Measurements from ENCODE around the gene TSPY10.
"Not testable (repeated sequence)": the region's sequence is repeated elsewhere in the genome, so short reads cannot be mapped to it uniquely, and the experiment has no call there.

- TF ChIP-seq CTCF (IDR thresholded peaks at IDR 0.05); ZFX (IDR thresholded peaks at IDR 0.05; ENCODE audit: borderline replicate concordance): not testable (repeated sequence)
Measured at GRCh38 chrY:9516287-9516686, 11.4 kb upstream of the TSPY10 start.

All from 22Rv1 (cell line).